HG02943 (cell line): ENCODE results near the gene DUT.

Experiments
- ATAC-seq: cut with Tn5 transposase; IDR thresholded peaks from one replicate; pipeline ENCODE4 v1.9.1; 2021; ENCODE audit warnings: mild to moderate bottlenecking, low read depth, moderate library complexity; ENCODE audit not compliant: unreplicated experiment

The DUT gene

GRCh38 chr15:48330855-48331795, at the start of gene DUT:
Gene DUT (plus strand): TSS chr15:48331429. CDS start chr15:48331516, 87 bp downstream.
- peak; percentile 84 for ATAC-seq

GRCh38 chr15:48281674-48282073, 49.6 kb upstream of the DUT start:
- no peak for ATAC-seq

DNA sequence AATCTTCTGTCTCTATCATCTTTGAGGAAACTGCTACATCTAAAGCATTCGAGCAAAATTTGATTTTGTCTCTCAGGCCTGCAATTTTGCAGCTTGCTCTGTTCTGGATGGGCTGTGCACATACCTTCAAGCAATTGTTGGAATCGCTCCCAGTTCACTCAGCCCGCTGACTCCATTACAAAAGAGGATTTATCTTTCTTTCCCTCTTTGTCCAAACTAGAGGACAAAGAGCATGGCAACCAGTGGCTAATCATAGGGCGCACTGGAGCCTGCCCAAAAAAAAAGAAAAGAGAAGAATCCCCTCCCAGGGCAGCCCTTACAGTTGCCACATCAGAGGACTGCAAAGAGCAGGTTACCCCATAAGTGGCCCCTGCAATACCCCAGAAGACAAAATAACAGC, 49.0 kb upstream of the DUT start:
- ATAC-seq = no peak

GRCh38 chr15:48283396-48284145, 47.7 kb upstream of the DUT start:
- ATAC-seq = no peak

- ATAC-seq = no peak
These were observed 45.7 kb upstream of the DUT start for GRCh38 chr15:48285329-48286214.

- ATAC-seq = no peak
These were observed 41.6 kb upstream of the DUT start for GRCh38 chr15:48289628-48290027.

GRCh38 chr15:48292458-48292857, 38.8 kb upstream of the DUT start:
- no peak for ATAC-seq

- ATAC-seq = no peak
These were observed 33.6 kb upstream of the DUT start for GRCh38 chr15:48297668-48298067.

DNA sequence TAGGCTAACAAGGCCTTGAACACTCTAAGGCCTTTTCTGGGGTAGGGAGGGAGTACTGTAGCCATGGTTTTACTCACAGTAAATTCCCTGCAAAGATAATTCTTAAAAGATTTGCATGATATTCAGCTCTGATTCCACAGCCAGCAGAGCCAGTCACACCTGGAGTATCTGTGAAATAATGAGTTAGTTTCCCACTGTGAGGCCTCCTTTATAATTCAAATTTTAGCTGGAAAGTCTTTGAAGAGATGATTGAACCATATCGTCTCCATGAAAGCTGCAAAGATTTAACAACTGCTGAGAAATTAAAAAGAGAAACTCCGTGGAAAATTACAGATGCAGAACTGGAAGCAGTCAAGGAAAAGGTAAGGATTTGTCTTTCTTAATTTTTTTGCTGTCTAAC, 32.3 kb upstream of the DUT start:
- ATAC-seq = no peak

- no peak for ATAC-seq
These were observed 31.2 kb upstream of the DUT start for GRCh38 chr15:48300038-48300437.

DNA sequence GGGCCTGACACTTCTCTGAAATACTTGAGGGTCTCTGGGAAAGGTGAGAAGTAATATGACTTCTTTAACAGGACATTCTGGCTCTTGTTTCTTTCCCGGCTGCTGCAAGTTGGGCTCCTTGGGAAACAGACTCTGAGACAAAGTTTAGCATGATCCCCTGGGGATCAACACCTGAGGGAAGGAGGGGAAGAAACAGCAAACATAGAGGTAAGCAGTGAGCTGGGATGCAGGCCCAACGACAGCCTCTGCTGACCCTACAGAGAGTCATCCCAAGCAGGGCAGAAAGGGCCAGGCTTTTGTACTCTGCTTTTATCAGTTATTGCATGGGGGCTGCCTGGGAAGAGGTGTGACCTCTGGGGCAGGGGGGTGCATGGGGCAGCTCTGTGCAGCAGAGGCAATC, 26.8 kb upstream of the DUT start:
- ATAC-seq = no peak

GRCh38 chr15:48306639-48307038, 24.6 kb upstream of the DUT start:
- ATAC-seq = no peak

DNA sequence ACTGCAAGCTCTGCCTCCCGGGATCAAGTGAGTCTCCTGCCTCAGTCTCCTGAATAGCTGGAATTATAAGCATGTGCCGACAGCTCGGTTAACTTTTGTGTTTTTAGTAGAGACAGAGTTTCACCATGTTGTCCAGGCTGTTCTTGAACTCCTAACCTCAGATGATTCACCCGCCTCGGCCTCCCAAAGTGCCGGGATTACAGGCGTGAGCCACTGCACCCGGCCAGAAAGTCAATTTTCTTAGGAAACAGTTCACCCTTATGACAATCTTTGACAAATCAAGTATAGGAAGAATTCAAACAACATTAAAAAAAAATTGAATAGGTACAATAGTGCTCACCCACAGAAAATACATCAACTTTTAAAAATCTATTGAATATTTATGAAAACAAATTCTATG, 23.6 kb upstream of the DUT start:
- no peak for ATAC-seq

GRCh38 chr15:48309740-48310139, 21.5 kb upstream of the DUT start:
- no peak for ATAC-seq

DNA sequence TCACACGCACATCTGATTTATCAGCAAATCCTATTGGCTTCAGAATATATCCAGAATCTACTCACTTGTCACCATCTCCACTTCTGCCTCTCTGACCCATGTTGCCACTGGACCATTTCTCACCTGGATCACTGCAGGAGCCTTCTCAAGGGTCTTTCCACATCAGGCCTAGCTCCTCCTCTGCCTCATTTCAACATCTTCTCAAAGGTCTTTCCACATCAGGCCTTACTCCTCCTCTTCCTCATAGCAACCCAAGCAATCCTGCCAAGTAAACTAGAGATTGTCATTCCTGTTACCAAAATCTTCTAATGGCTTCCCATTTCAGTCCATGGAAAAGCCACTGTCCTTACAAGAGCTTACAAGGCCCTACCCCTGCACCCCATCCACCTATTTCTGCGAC, 18.0 kb upstream of the DUT start:
- no peak for ATAC-seq

DNA sequence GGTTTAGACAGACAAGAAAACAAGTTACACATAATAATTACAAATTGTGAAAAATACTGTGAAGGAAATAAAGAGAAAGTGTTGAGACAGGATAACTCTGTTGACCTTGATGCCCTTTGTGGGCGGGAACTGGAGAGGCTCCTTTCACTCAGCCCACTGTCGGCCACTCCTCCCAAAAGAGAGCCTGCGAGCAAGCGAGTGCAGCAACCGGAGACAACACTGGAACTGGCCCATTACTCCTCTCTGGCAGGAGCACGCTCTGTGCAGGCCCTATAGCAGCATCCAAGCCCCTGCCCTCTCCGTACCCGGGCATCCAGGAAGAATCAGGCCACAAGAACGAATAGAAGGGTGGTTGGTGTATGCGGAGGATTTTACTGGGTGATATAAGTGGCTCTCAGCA, 16.2 kb upstream of the DUT start:
- ATAC-seq = no peak

- ATAC-seq = no peak
These were observed 14.0 kb upstream of the DUT start for GRCh38 chr15:48317221-48317620.

DNA sequence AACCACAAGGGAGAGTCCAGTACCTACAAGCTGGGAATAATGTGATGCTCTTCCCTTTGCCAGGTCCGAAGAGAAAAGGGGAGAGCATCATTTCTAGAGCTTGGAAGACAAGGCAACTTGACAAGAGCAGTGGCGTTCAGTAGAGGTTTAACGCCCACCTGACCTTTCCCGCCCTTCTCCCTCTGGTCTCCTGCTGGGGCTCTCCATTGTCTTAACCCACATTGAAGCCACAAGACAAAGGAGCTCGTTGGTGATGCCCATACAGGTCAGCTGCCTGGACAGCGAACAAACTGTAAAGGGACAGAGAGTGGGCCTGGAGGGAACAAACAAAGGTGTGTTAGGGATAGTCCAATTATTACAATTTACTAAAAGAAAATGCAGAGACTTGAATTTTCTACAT, 13.1 kb upstream of the DUT start:
- no peak for ATAC-seq

GRCh38 chr15:48323294-48323693, 7.9 kb upstream of the DUT start:
- ATAC-seq = no peak

- ATAC-seq = no peak
These were observed 6.3 kb upstream of the DUT start for GRCh38 chr15:48324949-48325348.

DNA sequence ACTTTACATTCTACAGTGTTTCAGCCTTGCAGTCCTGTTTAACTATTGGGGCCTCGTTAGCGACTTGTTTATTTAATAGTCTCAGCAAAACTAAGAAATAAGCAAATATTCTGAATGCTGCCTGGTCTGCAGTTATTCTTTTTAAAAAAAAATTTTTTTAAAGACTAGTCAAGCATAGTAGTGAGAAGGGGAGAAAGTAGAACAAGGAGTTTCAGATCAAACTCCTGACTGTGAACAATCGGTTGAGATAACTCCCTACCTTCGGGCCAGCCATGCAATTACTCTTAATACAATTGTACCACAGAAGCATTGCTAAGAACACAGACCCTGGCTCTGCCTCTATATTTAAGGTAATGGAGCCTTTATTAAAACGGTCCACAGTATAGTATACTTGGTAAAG, 5.8 kb upstream of the DUT start:
- no peak for ATAC-seq
